Stimulated activated CD8-positive, alpha-beta memory T cell treated with anti-CD3 and anti-CD28 coated beads, Interleukin-2, amount 100 ng/mL, for 1 hour (primary cell): ENCODE data around the gene ACOX3.
A peak's percentile ranks its signal among the peaks of the same experiment; 100 is the strongest.
"Not testable (repeated sequence)": the region's sequence is repeated elsewhere in the genome, so short reads cannot be mapped to it uniquely, and the experiment has no call there.

Experiments
- DNase-seq, 2 donors: peaks; one replicate each; pipeline ENCODE4 v3.0.0-alpha.2; 2020; ENCODE audit warnings: low read depth in 2 of 2

Gene ACOX3

DNA sequence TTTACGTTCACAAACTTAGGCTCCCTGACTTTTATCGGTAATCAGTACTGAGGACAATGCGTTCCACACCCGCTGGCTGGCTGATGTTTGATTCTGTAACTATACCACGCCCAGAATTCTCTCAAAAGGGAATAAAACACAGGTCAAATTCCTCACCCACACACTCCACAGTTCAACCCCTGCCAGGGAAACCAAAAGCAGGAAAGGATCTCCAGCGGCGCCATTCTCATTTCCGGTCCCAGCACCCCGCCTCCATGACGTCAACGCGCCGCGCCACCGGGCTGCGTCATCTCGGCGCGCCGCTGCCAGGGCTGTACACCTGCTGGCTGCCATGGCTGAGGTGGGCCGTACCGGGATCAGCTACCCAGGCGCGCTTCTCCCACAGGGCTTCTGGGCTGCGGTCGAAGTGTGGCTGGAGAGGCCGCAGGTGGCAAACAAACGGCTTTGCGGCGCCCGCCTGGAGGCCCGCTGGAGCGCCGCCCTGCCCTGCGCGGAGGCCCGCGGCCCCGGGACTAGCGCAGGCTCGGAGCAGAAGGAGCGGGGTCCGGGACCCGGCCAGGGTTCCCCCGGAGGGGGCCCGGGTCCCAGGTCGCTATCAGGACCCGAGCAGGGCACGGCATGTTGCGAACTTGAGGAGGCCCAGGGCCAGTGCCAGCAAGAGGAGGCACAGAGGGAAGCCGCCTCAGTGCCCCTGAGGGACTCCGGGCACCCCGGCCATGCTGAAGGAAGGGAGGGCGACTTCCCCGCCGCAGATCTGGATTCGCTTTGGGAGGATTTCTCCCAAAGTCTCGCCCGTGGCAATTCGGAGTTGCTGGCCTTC lies at the start of gene ACOX3, which contains the start of gene TRMT44:
Gene ACOX3, minus strand, starts transcription at position 232 of the 820 bp plus-strand sequence. CDS start 24,202 bp downstream, outside the sequence.
Gene TRMT44, plus strand, starts transcription at position 286 of the 820 bp plus-strand sequence. Its CDS starts 46 bp downstream, at position 332.
- peak; percentile 88 to 97 for DNase-seq

DNA sequence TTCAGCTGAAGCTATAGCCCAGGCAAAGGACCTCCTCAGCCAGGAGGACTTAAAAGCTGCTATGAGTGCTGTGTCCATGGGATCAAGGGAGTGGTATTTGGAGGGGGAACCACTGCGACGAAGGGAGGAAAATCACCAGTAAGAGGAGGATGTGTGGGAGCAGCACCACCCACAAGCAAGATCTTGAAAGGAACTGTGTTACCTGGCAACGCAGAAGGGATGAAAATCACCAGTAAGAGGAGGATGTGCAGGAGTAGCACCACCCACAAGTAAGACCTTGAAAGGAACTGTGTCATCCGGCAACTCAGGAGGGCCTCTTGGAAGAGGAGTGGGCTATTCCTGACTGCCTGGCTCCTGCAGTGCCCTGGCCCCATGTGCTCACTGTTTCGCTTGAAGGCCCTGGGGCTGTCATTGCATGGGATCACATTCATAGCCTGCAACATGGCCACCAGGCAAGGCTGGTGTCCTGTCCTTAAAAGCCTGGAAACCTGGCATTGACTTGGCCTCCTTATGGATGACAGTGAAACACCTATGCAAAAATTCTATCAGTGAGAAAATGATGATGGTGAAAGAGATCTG lies 48.4 kb upstream of the ACOX3 start:
- no peak for DNase-seq

DNA sequence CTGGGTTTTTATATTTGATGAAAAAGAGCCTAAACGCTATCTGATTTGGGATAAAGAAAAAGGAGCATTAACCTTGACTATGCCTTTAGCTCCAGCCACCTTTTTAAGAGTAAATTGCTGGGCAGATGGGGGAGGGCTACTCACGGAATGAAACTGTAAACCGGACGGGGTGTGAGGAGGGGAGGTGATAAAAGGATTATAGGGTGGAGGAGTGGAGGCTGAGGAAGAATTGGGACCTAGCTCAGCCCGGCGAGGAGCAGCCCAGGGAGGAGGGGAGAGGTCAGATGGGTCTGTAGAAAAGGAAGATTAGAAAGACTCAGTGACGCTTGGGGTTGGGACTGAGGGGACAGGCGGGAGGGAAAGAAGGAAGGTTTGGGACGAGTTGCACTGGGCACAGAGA lies 46.1 kb upstream of the ACOX3 start:
- DNase-seq: not testable (repeated sequence)

DNA sequence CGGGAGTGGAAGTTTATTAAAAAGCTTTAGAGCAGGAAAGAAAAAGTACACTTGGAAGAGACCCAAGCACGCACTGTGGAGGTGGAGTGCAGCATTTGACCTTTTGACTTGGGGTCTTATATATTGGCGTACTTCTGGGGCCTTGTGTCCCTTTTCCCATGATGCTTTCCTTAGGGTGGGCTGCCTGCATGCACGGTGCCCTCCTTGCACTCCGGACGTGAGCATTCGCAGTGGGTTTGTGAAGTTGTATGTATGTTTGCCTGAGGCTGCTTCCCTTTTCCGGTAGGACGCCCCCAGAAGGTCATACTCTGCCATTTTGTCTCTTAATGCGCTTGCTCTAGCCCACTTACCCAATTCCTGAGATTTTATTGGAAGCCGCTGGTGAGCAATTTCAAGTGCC lies 39.7 kb upstream of the ACOX3 start:
- no peak for DNase-seq

DNA sequence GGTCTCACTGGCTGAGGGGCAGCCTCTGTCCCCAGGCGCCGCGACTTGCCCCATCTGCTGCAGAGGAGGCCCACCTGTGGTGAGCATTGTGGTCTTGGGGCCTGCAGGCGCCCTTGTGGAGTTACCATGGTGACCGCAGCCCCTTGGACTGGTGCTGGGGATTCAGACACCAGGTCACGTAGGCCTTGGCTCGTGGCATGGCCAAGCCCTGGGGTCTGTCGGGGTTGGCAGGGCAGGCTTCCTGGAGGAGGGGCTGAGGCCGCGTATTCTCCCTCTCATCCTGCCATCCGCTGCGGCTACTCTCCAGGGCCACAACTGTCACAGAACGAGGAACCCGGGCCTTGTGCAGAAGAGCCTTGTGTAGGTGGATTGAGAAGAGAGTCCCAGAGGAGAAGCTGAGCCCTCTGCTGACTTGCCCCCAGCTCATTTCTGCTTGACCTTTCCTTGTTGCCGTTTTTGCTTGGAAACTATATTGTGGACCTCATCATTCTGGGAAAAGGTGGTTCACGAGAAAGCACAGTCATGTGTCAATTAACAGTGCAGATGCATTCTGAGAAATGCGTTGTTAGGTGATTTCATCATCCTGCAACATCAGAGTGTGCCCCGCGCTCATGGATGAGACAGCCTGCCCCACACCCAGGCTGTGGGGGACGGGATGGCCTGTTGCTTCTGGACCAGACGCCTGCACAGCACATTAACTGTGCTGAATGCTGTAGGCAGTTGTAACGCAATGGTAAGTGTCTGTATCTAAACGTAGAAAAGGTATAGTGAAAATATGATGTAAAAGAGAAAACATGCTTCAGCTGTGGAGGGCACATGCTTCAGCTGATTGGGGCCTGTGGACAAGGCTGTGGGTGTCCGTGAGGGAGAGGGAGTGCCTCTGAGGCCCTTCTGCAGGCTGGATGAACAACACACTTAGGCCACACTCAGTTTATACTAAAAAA lies 38.5 kb upstream of the ACOX3 start:
- no peak for DNase-seq

DNA sequence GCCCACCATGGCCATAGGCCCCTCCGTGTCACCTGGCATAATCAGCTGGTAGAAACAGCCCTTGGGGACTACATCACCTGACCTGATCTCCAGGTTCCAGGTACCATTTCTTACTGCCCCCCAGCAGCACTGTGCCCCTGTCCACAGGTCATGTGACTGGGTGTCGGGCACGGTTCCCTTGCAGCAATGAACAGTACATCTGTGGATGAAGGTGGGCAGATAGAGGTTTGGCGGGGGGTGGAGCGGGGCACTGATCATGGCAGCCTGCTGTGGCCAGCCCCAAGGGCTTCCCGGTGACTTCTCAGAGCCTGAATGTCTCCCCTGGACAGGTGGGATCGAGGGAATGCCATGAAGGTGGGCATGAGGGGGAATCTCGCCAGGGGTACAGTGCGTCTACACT lies 37.8 kb upstream of the ACOX3 start:
- DNase-seq: no peak

DNA sequence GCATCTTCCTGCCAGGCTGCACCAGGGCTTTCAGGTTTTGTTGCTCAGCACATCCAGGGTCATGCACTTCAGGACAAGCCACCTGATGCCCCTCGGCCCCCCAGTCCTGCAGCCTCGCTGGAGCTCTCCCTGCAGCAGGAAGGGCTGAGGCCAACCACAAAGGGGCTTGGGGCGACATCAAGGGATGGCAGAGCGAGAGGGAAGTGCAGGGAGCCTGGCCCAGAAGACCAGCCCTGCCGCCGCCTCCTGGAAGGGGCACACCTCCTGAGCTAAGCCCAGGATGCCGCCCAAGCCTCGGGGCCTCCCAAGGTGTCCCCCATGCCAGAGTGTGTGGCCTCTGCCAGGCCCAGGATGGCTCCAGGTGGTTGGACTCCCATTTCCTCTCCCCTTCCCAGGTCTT lies 37.2 kb upstream of the ACOX3 start:
- no peak for DNase-seq

DNA sequence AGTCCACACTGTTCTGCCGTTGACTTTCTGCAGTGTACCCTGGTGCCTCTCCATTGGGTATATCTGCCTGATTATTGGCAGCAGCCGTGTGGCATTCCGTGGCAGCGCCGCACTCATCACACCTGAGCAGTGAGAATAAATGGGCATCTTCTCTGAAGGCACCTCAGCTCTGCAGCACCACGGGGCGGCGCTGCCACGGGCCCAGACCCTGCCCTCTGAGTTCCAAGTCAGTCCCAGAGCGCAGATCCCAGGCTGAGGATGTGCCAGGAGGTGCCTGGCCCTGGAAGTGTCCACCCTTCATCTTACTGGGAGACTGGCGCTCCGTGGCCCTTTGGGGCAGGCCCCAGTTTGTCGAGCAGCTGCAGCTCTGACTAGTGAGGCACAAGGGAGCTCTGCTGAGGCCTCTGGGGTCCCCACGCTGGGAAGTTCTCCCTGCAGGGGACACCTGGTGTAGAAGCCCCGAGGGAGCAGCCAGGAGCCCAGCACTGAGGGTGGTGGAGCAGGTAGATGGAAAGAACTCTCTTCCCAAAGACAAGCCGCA lies 36.6 kb upstream of the ACOX3 start:
- DNase-seq: no peak

DNA sequence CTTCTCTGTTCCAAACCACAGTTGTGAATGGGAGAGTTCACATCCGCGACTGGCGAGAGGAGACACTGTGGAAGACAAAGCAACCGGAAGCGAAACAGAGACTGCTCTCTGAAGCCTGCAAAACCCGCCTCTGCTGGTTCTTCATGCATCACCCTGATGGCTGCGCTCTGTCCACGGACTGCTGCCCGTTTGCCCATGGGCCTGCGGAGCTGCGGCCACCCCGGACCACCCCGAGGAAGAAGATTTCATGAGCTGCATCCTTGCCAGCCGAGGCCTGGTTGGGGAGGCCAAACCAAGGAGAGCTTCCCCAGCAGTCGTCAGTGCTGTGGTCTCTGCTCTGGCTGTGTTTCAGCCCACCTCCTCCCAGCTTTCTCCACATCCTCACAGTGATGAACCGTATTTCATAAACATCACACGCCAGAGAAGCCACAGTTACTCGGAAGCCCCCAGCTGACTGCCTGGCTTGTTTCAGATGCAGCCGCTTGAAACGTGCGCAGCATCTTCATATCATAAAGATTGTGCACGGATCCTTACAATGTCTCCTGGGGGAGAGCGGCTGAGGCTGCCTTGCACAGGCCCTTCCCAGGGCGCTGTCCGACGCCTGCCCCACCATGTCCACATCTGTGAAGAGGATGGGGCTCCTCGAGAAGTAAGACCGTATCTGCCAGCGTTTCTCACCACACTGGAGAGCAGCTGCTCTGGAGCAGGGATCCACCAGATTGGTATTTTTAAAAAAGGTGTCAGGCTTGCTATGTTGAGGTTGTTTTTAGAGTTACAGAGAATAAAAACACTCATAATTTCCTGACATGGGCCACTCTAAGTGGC lies 35.4 kb upstream of the ACOX3 start:
- DNase-seq: no peak

DNA sequence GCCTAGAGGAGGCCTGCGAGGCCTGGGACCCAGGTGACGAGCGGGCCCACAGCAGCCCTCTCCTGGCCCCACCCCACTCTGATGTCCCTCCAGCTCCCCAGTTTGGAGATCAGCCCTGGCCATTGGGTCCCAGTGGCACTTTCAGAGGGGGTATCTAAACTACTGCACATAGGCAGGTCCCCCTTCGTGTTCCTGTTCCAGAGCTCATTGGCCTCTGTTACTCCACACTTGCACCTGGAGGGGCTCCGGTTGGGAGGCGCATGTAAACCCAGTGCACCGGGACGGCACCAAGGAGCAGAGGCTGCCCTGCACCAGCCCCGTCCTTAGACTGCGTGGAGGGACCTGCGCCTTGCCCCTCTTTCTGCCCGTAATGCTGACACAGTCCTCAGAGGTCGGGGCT lies 34.3 kb upstream of the ACOX3 start:
- DNase-seq: no peak

DNA sequence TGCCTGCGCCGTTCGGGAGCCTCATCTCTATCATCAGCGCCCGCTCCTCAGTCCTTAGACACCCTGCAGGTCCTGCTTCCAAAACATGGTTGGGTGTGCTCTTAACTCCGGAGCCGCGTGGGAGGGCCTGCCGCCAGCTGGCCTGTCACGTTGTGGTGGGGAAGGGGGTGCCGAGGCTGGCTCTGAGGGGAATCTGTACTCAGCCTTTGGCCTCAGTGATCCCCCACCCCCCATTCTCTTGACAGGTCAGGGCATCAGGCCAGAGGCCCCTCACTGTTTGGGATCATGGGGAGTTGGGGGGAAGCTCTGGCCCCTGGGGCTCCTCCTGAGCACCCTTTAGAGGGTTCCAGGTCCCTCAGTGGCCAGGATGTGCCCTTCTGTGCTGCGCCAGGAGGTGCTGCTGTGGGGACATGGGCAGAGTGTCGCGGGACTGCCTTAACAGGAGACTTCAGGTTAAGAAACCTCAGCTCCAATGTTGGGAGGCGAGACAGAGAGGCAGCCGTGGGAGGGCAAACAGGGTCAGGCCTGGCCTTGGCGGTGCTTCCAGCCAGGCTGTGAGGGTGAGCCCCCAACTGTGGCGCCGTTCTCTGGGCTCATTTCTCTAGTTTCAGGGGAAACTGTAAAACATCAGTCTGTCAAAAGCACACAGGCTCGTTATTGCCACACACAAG lies 33.5 kb upstream of the ACOX3 start:
- no peak for DNase-seq

DNA sequence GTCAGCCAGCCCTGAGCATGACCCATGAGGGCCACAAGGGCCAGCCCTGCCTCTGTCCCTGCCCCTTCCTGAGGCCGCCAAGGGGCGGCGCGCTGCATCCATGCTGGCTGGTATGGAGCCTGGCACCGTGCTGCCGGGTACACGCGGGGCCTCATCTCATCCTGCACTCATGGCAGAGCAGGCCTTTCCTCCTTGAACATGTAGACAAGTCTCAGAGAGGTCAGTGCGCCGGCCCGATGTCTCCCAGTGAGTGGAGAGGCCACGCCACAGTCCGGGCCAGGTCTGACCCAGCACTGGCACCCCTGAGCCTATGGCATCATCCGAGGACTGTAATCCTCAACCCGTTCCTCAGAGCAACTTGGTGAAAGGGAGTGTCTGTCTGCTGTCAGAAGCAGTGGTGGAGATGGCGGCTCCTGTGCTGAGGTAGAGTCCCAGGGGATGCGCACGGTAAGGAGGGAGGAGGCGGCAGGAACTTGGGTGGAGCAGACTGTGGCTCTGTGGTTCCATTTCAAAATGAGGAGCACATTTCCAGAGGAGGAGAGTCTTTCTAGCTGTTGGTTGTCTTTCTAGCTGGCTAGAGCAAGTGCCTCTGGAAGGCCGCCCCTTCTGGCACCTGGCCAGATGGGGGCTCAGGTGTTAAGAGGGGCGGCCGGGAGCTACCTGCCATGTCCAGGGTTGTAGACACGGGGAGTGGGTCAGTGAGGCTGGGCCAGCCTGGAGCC lies 32.8 kb upstream of the ACOX3 start:
- DNase-seq: no peak

DNA sequence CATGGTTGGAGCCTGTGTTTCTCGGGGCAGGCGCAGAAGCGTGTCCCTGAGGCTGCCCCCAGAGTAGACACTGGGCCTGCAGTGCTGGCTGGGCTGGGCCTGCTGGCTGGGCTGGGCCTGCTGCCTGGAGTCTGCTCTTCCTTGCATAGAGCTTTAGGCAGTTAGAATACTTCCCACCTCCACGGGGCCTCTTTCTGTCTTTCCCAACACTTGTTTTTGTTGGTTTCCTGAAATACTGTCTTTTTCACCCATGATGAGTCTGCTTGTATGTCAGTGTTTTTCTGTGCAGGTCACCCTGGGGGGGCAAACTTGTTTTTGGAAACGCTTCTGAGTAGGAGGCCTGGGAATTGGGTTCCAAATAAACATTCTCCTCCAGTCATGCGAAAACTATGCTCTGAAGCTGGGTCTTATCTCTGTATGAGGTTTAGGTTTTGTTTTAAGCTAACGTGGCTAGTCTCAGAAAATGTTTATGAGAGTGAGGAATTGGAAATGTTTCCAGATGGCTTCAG lies 32.2 kb upstream of the ACOX3 start:
- no peak for DNase-seq

DNA sequence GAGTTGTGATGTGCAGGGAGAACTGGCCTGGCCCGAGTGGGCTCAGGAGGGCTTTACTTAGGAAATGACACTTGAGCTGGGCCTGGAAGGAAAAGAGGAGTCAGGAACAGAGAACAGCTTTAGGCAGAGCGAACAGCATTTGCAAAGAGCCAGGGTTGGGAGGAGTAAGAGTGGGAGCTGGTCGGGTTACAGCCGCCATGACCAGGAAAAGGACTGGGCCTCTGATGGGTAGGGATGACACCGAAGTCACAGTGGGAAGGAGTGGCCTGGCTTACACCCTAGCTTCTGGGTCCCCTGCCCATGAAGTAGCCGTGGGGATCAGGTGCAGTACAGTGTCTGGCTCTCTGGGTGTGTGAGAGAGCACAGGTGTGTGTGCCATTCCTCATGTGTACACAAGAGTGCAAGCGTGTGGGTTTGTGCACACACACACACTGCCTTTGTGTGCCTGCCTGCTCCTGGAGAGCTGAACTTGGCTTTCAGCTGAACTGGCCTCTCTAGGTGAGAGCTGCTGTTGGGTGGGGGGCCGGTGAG lies 31.7 kb upstream of the ACOX3 start:
- DNase-seq: no peak

DNA sequence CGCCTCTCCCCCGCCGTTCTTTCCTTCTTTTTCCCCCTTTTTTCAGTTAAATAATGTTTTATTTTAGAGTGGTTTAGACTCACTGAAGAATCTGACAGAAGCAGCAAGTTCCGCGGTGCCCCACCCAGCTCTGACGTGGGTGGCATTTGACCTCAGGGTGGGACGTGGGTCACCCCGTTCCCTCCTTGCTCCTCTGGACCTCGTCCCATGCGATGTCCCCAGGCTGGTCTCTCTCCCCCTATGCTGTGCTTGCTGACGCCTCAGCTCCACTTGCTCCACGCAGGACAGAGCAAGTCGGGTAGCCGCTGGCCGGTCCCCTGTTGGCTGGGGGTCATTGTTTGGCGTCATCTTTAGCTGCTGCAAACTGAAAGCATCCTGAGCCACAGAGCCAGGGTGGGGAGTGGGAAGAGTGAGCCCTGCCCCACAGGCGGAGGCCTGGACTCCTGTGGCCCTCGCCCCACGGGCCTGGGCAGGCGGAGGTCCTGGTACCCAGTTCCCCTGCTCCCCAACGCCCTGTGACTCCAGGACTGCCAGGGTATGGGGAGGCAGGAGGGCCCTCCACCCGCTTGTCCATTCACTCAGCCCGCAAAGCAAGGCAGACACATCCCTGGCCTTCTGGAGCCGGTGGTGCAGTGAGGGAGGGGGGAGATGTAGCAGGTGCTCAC lies 30.8 kb upstream of the ACOX3 start:
- no peak for DNase-seq

DNA sequence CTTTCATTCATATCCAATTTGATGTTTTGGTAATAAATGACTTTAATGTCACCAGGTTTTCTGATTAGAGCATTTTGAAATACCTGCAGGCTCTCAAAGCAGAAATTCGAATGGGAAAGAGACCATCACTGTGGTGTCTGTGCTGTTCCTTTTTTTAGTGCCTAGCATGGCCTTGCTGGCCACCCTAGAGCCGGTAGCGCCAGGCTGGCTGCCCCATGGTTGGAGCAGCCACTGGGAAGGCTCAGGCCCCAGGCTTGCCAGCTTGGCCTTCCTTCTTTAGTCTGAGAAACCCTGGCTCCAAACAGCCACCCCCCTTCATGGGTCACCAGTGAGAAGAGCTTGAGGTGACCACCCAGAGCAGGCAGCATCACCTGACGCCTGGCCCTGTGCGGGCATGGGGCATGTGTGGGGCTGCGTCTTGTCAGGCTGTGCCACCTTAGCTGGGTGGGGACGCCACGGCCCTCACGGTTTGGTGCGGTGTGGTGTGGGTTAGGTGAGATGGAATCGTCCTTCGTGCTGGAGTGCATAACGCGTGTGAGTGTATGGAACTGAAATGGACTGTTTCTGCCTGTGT lies 30.0 kb upstream of the ACOX3 start:
- no peak for DNase-seq

DNA sequence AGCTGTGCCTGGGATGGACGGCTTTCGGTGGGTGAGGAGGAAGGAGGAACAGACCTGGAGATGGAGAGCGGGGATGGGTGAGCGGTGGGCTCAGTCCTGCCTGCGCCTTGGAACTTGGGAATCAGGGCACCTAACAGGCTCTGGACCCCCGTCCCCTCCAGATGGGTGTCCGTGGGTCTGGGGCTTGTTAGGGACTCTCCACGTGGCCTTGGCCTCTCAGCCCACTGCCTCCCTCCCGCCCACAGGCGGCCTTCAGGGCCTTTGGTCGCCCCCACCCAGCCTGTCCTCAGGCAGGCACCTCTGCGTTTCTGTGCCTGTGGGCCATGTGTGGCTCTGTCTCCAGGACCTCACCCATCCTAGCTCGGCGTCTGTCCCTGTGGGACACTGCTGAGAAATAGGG lies 29.0 kb upstream of the ACOX3 start:
- DNase-seq: no peak

DNA sequence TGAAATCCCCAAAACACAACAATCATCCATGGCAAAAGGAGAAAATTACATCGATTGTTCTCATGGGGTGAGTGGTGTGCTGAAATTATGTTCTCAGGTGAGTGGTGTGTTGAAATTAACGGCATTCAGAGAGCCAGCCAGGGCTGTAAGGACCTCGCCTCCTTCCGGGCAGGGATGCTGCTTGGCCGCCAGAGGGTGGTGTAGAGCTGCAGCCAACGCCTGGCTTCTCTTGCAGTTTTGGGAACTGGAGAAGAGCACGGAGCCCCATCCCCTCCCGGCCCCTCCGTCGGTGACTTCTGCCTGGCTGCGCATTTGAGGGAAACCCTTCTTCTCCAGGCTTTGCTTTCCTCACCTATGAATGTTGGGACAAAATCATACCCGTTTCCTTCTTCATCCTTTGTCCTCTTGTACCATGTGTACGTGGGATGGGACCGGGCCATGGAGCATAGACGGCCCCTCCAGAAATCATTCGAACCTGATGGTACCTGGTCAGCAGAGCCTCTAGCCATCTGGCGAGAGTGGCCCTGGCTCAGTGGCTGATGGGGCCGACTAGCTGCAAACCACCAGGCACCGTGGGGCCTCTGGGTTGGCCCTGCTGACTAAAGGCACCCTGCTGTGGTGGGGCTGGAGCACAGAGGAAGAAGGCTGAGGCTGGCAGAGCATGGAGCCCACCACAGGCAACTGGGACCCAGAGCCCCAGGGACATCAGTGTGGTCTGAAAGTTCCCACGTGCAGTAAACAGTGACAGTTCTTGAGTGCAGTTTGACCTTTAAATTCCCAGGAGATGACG lies 28.4 kb upstream of the ACOX3 start:
- peak in 1 of 2 donors; percentile 7 for DNase-seq
